Mesendoderm (in vitro differentiated cells): ENCODE data around the gene CDC45.

ENCODE experiments used
- DNase-seq: peaks from one replicate; pipeline ENCODE4 v3.0.0; 2013
- H2AK5ac ChIP-seq: 2 replicates; pipeline ENCODE4 v1.6.1; 2013; ENCODE audit warnings: low read length, inconsistent platforms
- H2BK120ac ChIP-seq: 2 replicates; pipeline ENCODE4 v1.6.1; 2013; ENCODE audit warnings: low read depth, mild to moderate bottlenecking, low read length, moderate library complexity, mixed read lengths
- H2BK15ac ChIP-seq: replicated peaks from 2 replicates; pipeline ENCODE4 v1.6.1; 2013; ENCODE audit warnings: low read depth, mild to moderate bottlenecking, moderate library complexity
- H2BK5ac ChIP-seq: 2 replicates; pipeline ENCODE4 v1.6.1; 2013; ENCODE audit warnings: low read length, inconsistent platforms
- H3K18ac ChIP-seq: 2 replicates; pipeline ENCODE4 v1.6.1; 2013; ENCODE audit warnings: mild to moderate bottlenecking, low read length, mixed read lengths
- H3K23ac ChIP-seq: one replicate; pipeline ENCODE4 v1.6.1; 2013; ENCODE audit warnings: low read length
- H3K27ac ChIP-seq: 2 replicates; pipeline ENCODE4 v1.5.1; 2013; ENCODE audit warnings: low read depth, mild to moderate bottlenecking, inconsistent platforms, low read length, moderate library complexity
- H3K27me3 ChIP-seq: 2 replicates; pipeline ENCODE4 v1.6.1; 2013; ENCODE audit warnings: low read length, control low read depth, mild to moderate bottlenecking, inconsistent platforms; ENCODE audit not compliant: insufficient read depth, poor library complexity
- H3K36me3 ChIP-seq: 2 replicates; pipeline ENCODE4 v1.6.1; 2013; ENCODE audit warnings: low read length, inconsistent platforms; ENCODE audit not compliant: control insufficient read depth, insufficient read depth
- H3K4ac ChIP-seq: one replicate; pipeline ENCODE4 v1.6.1; 2013; ENCODE audit warnings: low read depth, mild to moderate bottlenecking, low read length, moderate library complexity
- H3K4me1 ChIP-seq: 2 replicates; pipeline ENCODE4 v1.6.1; 2013; ENCODE audit warnings: low read depth, low read length, inconsistent platforms; ENCODE audit not compliant: control insufficient read depth
- H3K4me2 ChIP-seq: 2 replicates; pipeline ENCODE4 v1.6.1; 2013; ENCODE audit warnings: low read length
- H3K4me3 ChIP-seq: 2 replicates; pipeline ENCODE4 v1.5.1; 2013; ENCODE audit warnings: mild to moderate bottlenecking, low read length
- H3K56ac ChIP-seq: one replicate; pipeline ENCODE4 v1.6.1; 2013; ENCODE audit warnings: low read length
- H3K79me1 ChIP-seq: 2 replicates; pipeline ENCODE4 v1.6.1; 2013; ENCODE audit warnings: low read length, inconsistent platforms
- H3K79me2 ChIP-seq: 2 replicates; pipeline ENCODE4 v1.6.1; 2013; ENCODE audit warnings: mild to moderate bottlenecking, low read length; ENCODE audit not compliant: control insufficient read depth, insufficient read depth
- H3K9ac ChIP-seq: 2 replicates; pipeline ENCODE4 v1.6.1; 2013; ENCODE audit warnings: low read length, inconsistent platforms
- H4K5ac ChIP-seq: one replicate; pipeline ENCODE4 v1.6.1; 2013; ENCODE audit warnings: low read length
- H4K8ac ChIP-seq: one replicate; pipeline ENCODE4 v1.6.1; 2013; ENCODE audit warnings: low read depth, mild to moderate bottlenecking, control low read depth, low read length, moderate library complexity
- WGBS: extraction: QIAGEN DNeasy Blood & Tissue Kit; methylation state at CpG from one replicate; pipeline ENCODE4 v1.1.7; 2013; ENCODE audit warnings: low lambda C conversion rate, missing lambda C conversion rate; ENCODE audit not compliant: insufficient coverage; ENCODE audit errors: extremely low coverage; 5-methylcytosine and 5-hydroxymethylcytosine counted together

CDC45 gene

DNA sequence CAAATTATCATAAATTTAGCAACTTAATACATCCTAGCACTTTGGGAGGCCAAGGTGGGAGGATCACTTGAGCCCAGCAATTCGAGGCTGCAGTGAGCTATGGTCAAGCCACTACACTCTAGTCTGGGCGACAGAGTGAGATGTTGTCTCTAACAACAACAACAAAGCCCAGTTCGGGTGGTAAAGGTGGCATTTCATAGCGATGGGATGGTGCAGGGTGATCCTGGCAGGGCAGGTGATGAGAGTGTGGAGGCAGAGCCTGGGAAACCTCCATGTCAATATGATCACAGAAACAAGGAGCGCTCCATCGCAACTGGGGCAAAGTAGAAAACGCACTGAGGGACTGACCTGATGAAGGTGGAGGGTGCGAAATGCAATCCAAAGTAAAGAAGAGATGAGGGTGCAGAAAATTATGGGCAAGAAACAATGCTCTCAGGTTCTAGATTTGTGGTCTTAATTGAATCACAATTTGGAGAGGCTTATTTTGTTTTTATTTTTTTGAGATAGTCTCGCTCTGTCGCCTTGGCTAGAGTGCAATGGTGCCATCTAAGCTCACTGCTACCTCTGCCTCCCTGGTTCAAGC is 77.3 kb downstream of the CDC45 start:
- WGBS: no CpG with 5 or more reads among the region's 10 CpGs
- H2BK5ac ChIP-seq: no peak overlapping the region

DNA sequence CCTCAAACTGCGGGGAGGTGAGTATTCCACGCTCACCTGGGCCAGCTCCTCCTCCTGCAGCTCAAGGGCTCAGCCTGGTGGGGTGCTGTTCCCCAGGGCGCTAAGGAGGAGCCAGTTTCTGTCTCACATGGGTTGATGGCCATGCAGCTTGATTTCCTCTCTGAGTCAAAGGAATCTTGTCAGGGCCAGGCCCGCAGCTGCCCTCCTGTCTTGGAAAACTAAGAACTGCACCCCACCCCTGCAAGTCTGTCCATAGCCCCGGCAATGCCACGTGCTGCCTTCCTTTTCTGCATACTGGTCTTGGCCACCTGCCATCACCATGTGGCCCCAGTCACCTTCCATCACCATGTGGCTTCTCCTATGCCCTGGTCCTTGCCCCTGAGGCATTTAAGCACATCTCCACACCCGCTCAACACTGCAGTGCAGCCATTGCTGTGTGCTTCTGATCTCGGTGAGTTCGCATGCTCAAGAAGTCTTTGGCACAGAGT is 79.6 kb downstream of the CDC45 start:
- Histone ChIP-seq H3K4ac (no peak overlapping the region), H3K23ac (no peak overlapping the region), H3K9ac (no peak overlapping the region), H3K27ac (no peak overlapping the region), H2AK5ac (no peak overlapping the region), H3K18ac (no peak overlapping the region), H3K79me2 (no peaks in the 10 kb centered on the region), H4K8ac (no peak overlapping the region), H3K56ac (no peak overlapping the region), H3K27me3 (no peaks in the 10 kb centered on the region), H2BK15ac (no peak overlapping the region), H2BK120ac (no peak overlapping the region), H3K36me3 (no peaks in the 10 kb centered on the region), H4K5ac (no peak overlapping the region), H3K79me1 (no peaks in the 10 kb centered on the region), H3K4me3 (no peak overlapping the region), H3K4me2 (no peak overlapping the region), H3K4me1 (no peaks in the 10 kb centered on the region), H2BK5ac (no peak overlapping the region)
- WGBS: no CpG with 5 or more reads among the region's 9 CpGs
- peak; percentile 28 for DNase-seq

More for the DNA sequence above, 77.3 kb downstream of the CDC45 start:
- H3K56ac ChIP-seq: no peak overlapping the region
- H2AK5ac ChIP-seq: no peak overlapping the region
- no peaks in the 10 kb centered on the region for H3K79me2 ChIP-seq
- no peak overlapping the region for H4K8ac ChIP-seq
- H3K79me1 ChIP-seq: no peaks in the 10 kb centered on the region
- no peak overlapping the region for H2BK15ac ChIP-seq
- no peak for DNase-seq
- no peaks in the 10 kb centered on the region for H3K36me3 ChIP-seq
- no peak overlapping the region for H3K4ac ChIP-seq
- no peak overlapping the region for H2BK120ac ChIP-seq
- H3K4me2 ChIP-seq: no peak overlapping the region
- no peak overlapping the region for H3K23ac ChIP-seq
- H3K27me3 ChIP-seq: no peaks in the 10 kb centered on the region
- H3K9ac ChIP-seq: no peak overlapping the region
- H3K18ac ChIP-seq: no peak overlapping the region
- no peaks in the 10 kb centered on the region for H3K4me1 ChIP-seq
- no peak overlapping the region for H3K27ac ChIP-seq
- no peak overlapping the region for H4K5ac ChIP-seq
- H3K4me3 ChIP-seq: no peak overlapping the region

DNA sequence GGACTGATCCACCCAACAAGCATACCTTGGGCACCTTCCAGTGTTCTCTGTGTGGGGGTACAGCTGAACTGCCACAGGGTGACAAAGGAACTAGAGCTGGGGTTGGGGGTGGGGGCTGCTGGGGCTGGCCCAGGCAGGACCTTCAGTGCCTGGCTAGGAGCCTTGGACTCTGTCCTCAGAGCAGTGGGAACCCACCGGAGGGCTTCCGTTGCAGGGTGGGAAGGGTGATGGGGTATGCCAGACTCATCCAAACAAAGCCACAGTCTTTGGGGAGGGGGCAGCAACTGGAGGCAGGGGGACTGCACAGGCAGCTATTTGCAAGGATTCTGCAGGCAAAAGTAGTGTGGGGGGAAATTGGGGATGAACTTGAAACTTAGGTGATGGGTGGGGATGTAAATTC is 80.2 kb downstream of the CDC45 start:
- no peak overlapping the region for H2BK5ac ChIP-seq
- no peaks in the 10 kb centered on the region for H3K79me2 ChIP-seq
- H2AK5ac ChIP-seq: no peak overlapping the region
- no peak overlapping the region for H3K9ac ChIP-seq
- H3K36me3 ChIP-seq: no peaks in the 10 kb centered on the region
- no peak overlapping the region for H2BK15ac ChIP-seq
- no peak for DNase-seq
- H3K4me2 ChIP-seq: no peak overlapping the region
- WGBS: no CpG with 5 or more reads among the region's 2 CpGs
- no peak overlapping the region for H3K23ac ChIP-seq
- H3K56ac ChIP-seq: no peak overlapping the region
- H4K5ac ChIP-seq: no peak overlapping the region
- H3K79me1 ChIP-seq: no peaks in the 10 kb centered on the region
- H3K27ac ChIP-seq: no peak overlapping the region
- no peak overlapping the region for H3K4ac ChIP-seq
- no peak overlapping the region for H3K18ac ChIP-seq
- H3K4me1 ChIP-seq: no peaks in the 10 kb centered on the region
- H4K8ac ChIP-seq: no peak overlapping the region
- H3K4me3 ChIP-seq: no peak overlapping the region
- H3K27me3 ChIP-seq: no peaks in the 10 kb centered on the region
- H2BK120ac ChIP-seq: no peak overlapping the region

DNA sequence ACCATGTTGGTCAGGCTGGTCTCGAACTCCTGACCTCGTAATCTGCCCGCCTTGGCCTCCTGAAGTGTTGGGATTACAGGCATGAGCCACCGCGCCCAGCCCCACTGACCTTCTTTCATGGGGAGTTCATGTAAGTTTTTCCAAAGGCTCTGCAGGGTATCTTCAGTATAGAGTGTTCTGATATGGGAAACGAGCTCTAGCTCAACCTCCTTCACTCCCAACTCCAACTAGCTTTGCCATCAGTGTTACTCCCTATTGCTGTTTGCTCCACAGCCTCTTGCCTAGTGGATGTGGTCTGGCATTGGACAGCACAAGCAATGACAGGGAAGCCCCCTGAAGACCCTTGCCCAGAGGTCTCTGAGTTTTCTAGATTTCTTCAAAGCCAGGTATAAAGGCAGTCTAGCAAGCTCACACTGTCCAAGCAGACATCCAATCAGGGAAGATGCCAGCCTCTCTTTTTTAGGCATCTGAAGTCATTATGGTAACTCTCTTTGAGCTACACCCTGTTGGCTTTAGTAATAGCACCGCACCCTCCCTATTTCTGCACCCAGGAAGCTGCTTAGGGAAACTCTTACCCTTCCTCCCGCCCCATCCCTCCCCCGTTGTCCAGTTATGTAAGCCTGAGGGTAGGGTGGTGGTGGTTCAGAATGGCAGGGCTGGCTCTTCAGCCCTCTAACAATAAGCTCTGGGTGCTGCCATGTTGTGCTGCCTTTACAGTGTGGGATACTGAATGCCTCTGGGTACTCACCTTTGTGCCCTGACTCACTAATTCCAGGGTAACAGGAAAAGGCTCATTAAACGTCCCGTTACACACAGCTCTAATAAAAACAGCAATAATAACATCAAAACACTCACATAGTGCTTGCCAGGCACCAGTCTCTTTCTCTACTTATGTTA is 85.9 kb downstream of the CDC45 start:
- no peaks in the 10 kb centered on the region for H3K79me1 ChIP-seq
- no peaks in the 10 kb centered on the region for H3K27me3 ChIP-seq
- no peak overlapping the region for H3K4me2 ChIP-seq
- H3K36me3 ChIP-seq: no peaks in the 10 kb centered on the region
- no peak overlapping the region for H3K4me3 ChIP-seq
- H2AK5ac ChIP-seq: no peak overlapping the region
- H2BK120ac ChIP-seq: no peak overlapping the region
- no peak overlapping the region for H3K18ac ChIP-seq
- H3K27ac ChIP-seq: no peak overlapping the region
- no peaks in the 10 kb centered on the region for H3K79me2 ChIP-seq
- no peak overlapping the region for H2BK5ac ChIP-seq
- H3K9ac ChIP-seq: no peak overlapping the region
- H3K4ac ChIP-seq: no peak overlapping the region
- H3K56ac ChIP-seq: no peak overlapping the region
- no peak overlapping the region for H4K8ac ChIP-seq
- DNase-seq: no peak
- no peak overlapping the region for H2BK15ac ChIP-seq
- WGBS: no CpG with 5 or more reads among the region's 11 CpGs
- no peak overlapping the region for H3K23ac ChIP-seq
- no peaks in the 10 kb centered on the region for H3K4me1 ChIP-seq
- H4K5ac ChIP-seq: no peak overlapping the region

DNA sequence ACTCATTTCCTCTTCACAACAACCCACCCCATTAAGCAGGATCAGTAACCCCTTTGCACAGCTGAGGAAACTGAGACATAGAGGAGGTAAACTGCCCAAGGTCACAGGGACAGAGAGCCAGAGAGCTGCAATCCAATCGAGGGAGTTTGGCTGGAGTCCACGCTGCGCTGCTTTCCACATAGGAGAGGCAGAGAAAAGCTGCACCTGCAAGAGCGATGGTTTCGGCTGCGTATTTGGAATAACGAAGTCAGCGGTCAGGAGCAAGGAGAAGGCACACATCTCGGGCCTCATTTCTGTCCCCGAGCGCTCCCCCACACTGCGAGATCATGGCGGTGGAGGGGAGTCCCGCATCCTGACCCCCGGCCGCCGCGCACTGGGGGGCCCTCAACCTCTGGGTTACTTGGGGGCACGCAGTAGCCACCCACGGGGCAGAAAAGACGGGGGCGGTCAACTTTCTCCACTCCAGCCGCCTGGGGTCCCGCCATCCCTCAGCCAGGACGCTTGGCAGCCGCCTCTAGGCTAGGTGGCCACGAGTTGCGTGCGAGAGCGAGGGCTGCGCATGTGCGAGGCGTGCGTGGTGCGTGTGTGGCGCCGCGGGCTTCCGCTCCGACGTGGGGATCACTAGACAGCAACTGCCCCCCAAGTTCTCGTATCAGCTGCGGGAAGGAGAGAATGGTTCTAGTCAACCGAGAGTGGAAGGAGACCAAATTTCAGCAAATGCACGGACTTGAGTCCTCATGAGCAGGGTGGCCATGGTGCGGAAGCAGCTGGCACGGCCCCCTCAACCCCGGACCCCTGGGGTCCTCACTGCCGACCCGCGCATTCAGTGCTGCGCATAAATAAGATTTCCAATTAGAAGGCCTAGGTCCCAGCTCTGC is 86.8 kb downstream of the CDC45 start:
- no peak for DNase-seq
- Histone ChIP-seq H2BK15ac (no peak overlapping the region), H3K36me3 (no peaks in the 10 kb centered on the region), H3K4ac (no peak overlapping the region), H2AK5ac (no peak overlapping the region), H4K5ac (no peak overlapping the region), H2BK120ac (no peak overlapping the region), H3K79me1 (no peaks in the 10 kb centered on the region), H3K23ac (no peak overlapping the region), H3K27me3 (no peaks in the 10 kb centered on the region), H3K56ac (no peak overlapping the region), H4K8ac (no peak overlapping the region), H3K4me1 (no peaks in the 10 kb centered on the region), H3K27ac (no peak overlapping the region), H3K4me2 (no peak overlapping the region), H3K4me3 (no peak overlapping the region), H3K18ac (no peak overlapping the region), H3K9ac (no peak overlapping the region), H2BK5ac (no peak overlapping the region), H3K79me2 (no peaks in the 10 kb centered on the region)
- WGBS: no CpG with 5 or more reads among the region's 52 CpGs
